Caco-2 (cell line): ENCODE results near the gene COPS7A. TPM values are rescaled to one million over a fixed set of nuclear protein-coding genes. Genes with fewer than 3 reads are reported as not detected.

Experiments used
- BruUV-seq: library from RNA; stranded (reverse); fragments of 400-500 nt; replicated peaks from 2 replicates; lab custom pipeline; 2021; lab: Mats Ljungman, UMichigan
- CTCF ChIA-PET: fragments of 300-600 bp; sonication (Branson Sonifier 250); formaldehyde crosslinking; loops from one replicate; lab custom pipeline; 2022; ENCODE audit warnings: antibody characterized with exemption; lab: Charles Lee
- POLR2A ChIA-PET: fragments of 300-600 bp; sonication (Branson Sonifier 250); formaldehyde crosslinking; loops from one replicate; lab custom pipeline; 2022; ENCODE audit warnings: antibody characterized with exemption; lab: Charles Lee
- DNase-seq, 2 experiments: peaks; one replicate each; pipeline versions ENCODE4 v3.0.0 to v3.0.0-alpha.2; 2020 to 2022
- H3K27me3 ChIP-seq: replicated peaks from 2 replicates; pipeline ENCODE4 v1.6.0; 2011; ENCODE audit warnings: low read length; ENCODE audit not compliant: control insufficient read depth, insufficient read depth
- H3K36me3 ChIP-seq: 2 replicates; pipeline ENCODE4 v1.5.1; 2011; ENCODE audit warnings: low read length; ENCODE audit not compliant: control insufficient read depth, insufficient read depth
- H3K4me1 ChIP-seq: fragments of 250-450 bp; sonication (Bioruptor Pico); 2 replicates; pipeline ENCODE4 v1.5.1; 2020; ENCODE audit warnings: mild to moderate bottlenecking
- H3K4me3 ChIP-seq: 2 replicates; pipeline ENCODE4 v1.5.1; 2011; ENCODE audit warnings: low read depth, mild to moderate bottlenecking, control low read depth, low read length
- H3K9me3 ChIP-seq: fragments of 250-450 bp; sonication (Bioruptor Pico); 2 replicates; pipeline ENCODE4 v1.5.1; 2020; ENCODE audit warnings: mild to moderate bottlenecking, moderate library complexity
- H3K27ac Mint-ChIP-seq: one replicate; pipeline ENCODE4 v1.8.0; 2022; ENCODE audit warnings: mixed read lengths; ENCODE audit not compliant: unreplicated experiment
- H3K27me3 Mint-ChIP-seq: one replicate; pipeline ENCODE4 v1.8.0; 2022; ENCODE audit warnings: mixed read lengths; ENCODE audit not compliant: insufficient read depth, unreplicated experiment
- H3K36me3 Mint-ChIP-seq: one replicate; pipeline ENCODE4 v1.8.0; 2022; ENCODE audit warnings: mild to moderate bottlenecking, mixed read lengths; ENCODE audit not compliant: insufficient read depth, unreplicated experiment
- H3K4me1 Mint-ChIP-seq: one replicate; pipeline ENCODE4 v1.8.0; 2022; ENCODE audit warnings: low read depth, mixed read lengths; ENCODE audit not compliant: unreplicated experiment
- H3K4me3 Mint-ChIP-seq: one replicate; pipeline ENCODE4 v1.8.0; 2022; ENCODE audit warnings: mild to moderate bottlenecking, moderate library complexity, mixed read lengths; ENCODE audit not compliant: unreplicated experiment
- H3K9me3 Mint-ChIP-seq: one replicate; pipeline ENCODE4 v1.8.0; 2022; ENCODE audit warnings: mixed read lengths; ENCODE audit not compliant: unreplicated experiment
- CTCF ChIP-seq, 2 experiments: fragments of 200-600 bp in 1 of 2; IDR thresholded peaks; 1 replicate in 1 of 2; 2 replicates in 1 of 2; pipeline versions ENCODE4 v1.5.1 to v1.8.0; 2011 to 2022; ENCODE audit warnings: antibody characterized with exemption in 1 of 2, control low read depth in 1 of 2, inconsistent platforms in 1 of 2, low read depth in 1 of 2, low read length in 1 of 2, mild to moderate bottlenecking in 1 of 2, moderate library complexity in 1 of 2; ENCODE audit not compliant: insufficient read depth in 1 of 2, severe bottlenecking in 1 of 2, unreplicated experiment in 1 of 2
- intact Hi-C: fragments of 100-400 bp; cut with micrococcal nuclease; formaldehyde crosslinking; loops from one replicate; pipeline ENCODE4 v1.10.0; 2022; ENCODE audit not compliant: unreplicated experiment
- total RNA-seq: library from RNA; stranded (reverse); gene quantifications from 2 replicates; pipeline ENCODE4 v1.2.3, GENCODE V29; 2022

COPS7A gene
- total RNA-seq, 1 experiment from 2014 or later = 56.8 TPM

DNA sequence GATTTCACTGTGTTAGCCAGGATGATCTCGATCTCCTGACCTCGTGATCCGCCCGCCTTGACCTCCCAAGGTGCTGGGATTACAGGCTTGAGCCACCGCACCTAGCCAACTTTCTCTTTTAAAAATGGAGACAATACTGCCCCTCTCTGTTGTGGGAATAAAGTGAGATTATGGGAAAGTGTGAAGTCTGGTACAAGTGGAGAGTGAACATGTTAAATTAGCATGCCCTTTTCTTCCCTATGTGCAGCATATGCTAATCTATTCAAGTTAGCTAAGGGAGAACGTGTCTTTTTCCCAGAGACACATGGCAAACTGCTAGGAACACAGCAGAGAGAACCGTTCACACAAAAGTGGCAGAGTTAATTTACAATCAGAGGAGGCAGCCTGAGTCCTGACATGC is 1.5 kb downstream of the COPS7A start:
- POLR2A ChIA-PET = interaction anchor here (2.5 to 2.6 kb wide), 2 partner anchors 28 to 36 kb away, joined by 60 to 92 read pairs; partner anchors contain the start of genes MLF2 and ZNF384
- Mint-ChIP-seq H3K27ac (no peak overlapping the region), H3K27me3 (no peaks in the 10 kb centered on the region), H3K4me1 (peaks cover 11% of the 10 kb centered on the region), H3K9me3 (no peaks in the 10 kb centered on the region), H3K36me3 (peaks cover 18% of the 10 kb centered on the region), H3K4me3 (peak overlapping the region; percentile 73)
- CTCF ChIA-PET = interaction anchor here (0.6 to 4.0 kb wide), 4 partner anchors 28 to 74 kb away, joined by 3 to 44 read pairs (median 16); partner anchors contain the start of genes MLF2 and PTMS
- Histone ChIP-seq H3K27me3 (no peaks in the 10 kb centered on the region), H3K36me3 (no peaks in the 10 kb centered on the region), H3K4me3 (0 out of 2 replicates have a peak overlapping the region, but pooled peaks have one; percentile 9), H3K4me1 (peaks cover 11% of the 10 kb centered on the region; the same call in 1 of the 2 replicates), H3K9me3 (no peaks in the 10 kb centered on the region)
- intact Hi-C loops = no loop called here
- TF ChIP-seq CTCF (IDR thresholded peaks at IDR 0.05; ENCODE audit: insufficient read depth in 1 of 2, low read depth in 1 of 2, low read length in 1 of 2, severe bottlenecking in 1 of 2, unreplicated experiment in 1 of 2) = no peak
- BruUV-seq = no TSS peak
- no peak for DNase-seq

- Mint-ChIP-seq H3K9me3 (no peaks in the 10 kb centered on the region), H3K36me3 (peaks cover 12% of the 10 kb centered on the region), H3K4me1 (no peaks in the 10 kb centered on the region), H3K4me3 (no peak overlapping the region), H3K27me3 (no peaks in the 10 kb centered on the region), H3K27ac (no peak overlapping the region)
- H3K4me3 ChIP-seq = no peak overlapping the region
- POLR2A ChIA-PET = no interaction called here
- DNase-seq = no peak
- no peak for TF ChIP-seq CTCF (IDR thresholded peaks at IDR 0.05; ENCODE audit: insufficient read depth in 1 of 2, low read depth in 1 of 2, low read length in 1 of 2, severe bottlenecking in 1 of 2, unreplicated experiment in 1 of 2)
- H3K4me1 ChIP-seq = peaks cover 5% of the 10 kb centered on the region; the same call in 1 of the 2 replicates
- H3K9me3 ChIP-seq = no peaks in the 10 kb centered on the region
- intact Hi-C loops = no loop called here
- H3K36me3 ChIP-seq = no peaks in the 10 kb centered on the region
- no TSS peak for BruUV-seq
- H3K27me3 ChIP-seq = no peaks in the 10 kb centered on the region
- CTCF ChIA-PET = no interaction called here
Measured at GRCh38 chr12:6729186-6729585, 5.3 kb downstream of the COPS7A start.

- no peaks in the 10 kb centered on the region for H3K9me3 Mint-ChIP-seq
- no TSS peak for BruUV-seq
- POLR2A ChIA-PET = no interaction called here
- no peaks in the 10 kb centered on the region for H3K27me3 ChIP-seq
- intact Hi-C loops = no loop called here
- no peaks in the 10 kb centered on the region for H3K36me3 ChIP-seq
- peaks cover 10% of the 10 kb centered on the region for H3K36me3 Mint-ChIP-seq
- no peak for TF ChIP-seq CTCF (IDR thresholded peaks at IDR 0.05; ENCODE audit: insufficient read depth in 1 of 2, low read depth in 1 of 2, low read length in 1 of 2, severe bottlenecking in 1 of 2, unreplicated experiment in 1 of 2)
- no peak overlapping the region for H3K27ac Mint-ChIP-seq
- CTCF ChIA-PET = interaction anchor here (0.9 kb wide), 1 partner anchor 23 kb away, joined by 4 read pairs; the partner anchor contains the start of gene MLF2
- H3K9me3 ChIP-seq = no peaks in the 10 kb centered on the region
- no peak overlapping the region for H3K4me3 ChIP-seq
- no peak for DNase-seq
- H3K4me1 Mint-ChIP-seq = no peaks in the 10 kb centered on the region
- H3K27me3 Mint-ChIP-seq = no peaks in the 10 kb centered on the region
- H3K4me3 Mint-ChIP-seq = no peak overlapping the region
- H3K4me1 ChIP-seq = peaks cover 5% of the 10 kb centered on the region; the same call in 1 of the 2 replicates
Measured at GRCh38 chr12:6730169-6730568, 6.3 kb downstream of the COPS7A start.
